GM12878 (cell line): ENCODE results near the gene AGRP.

Source experiments
- ESRRA ChIP-seq: IDR thresholded peaks from 2 replicates; pipeline ENCODE4 v1.6.1; 2012; ENCODE audit warnings: mild to moderate bottlenecking, low read length, improper control_type of control experiment
- HDAC6 ChIP-seq: fragments of 200-600 bp; sonication (generic); IDR thresholded peaks from one replicate; pipeline ENCODE4 v1.8.0; 2017; ENCODE audit warnings: antibody characterized with exemption; ENCODE audit not compliant: unreplicated experiment
- JUND ChIP-seq: IDR thresholded peaks from 2 replicates; pipeline ENCODE4 v1.6.1; 2012; ENCODE audit warnings: low read depth, mild to moderate bottlenecking, low read length, improper control_type of control experiment, moderate library complexity
- NFYB ChIP-seq: IDR thresholded peaks from 2 replicates; pipeline ENCODE4 v1.6.1; 2011; ENCODE audit warnings: low read depth, mild to moderate bottlenecking, low read length, improper control_type of control experiment, moderate library complexity; ENCODE audit not compliant: insufficient read depth
- POLR2AphosphoS5 ChIP-seq: IDR thresholded peaks from 2 replicates; pipeline ENCODE4 v1.6.1; 2011; ENCODE audit warnings: mild to moderate bottlenecking, low read length, inconsistent platforms
- POU2F2 ChIP-seq: IDR thresholded peaks from 3 replicates; pipeline ENCODE4 v1.6.1; 2011; ENCODE audit warnings: low read depth, mild to moderate bottlenecking, low read length, borderline replicate concordance
- SP1 ChIP-seq: IDR thresholded peaks from one replicate; pipeline ENCODE4 v1.6.1; 2011; ENCODE audit warnings: low read depth, low read length
- ZNF274 ChIP-seq: IDR thresholded peaks from one replicate; pipeline ENCODE4 v1.8.0; 2011; ENCODE audit not compliant: insufficient read length, insufficient read depth
- TF ChIP-seq, protein P1 (sequence below), 3 experiments: IDR thresholded peaks in 2 of 3; conservative IDR thresholded peaks in 1 of 3; 2 replicates each; pipeline ENCODE4 v1.5.1; 2011; ENCODE audit warnings: low read depth in 3 of 3, low read length in 3 of 3, mild to moderate bottlenecking in 3 of 3, control low read depth in 2 of 3, moderate library complexity in 2 of 3, inconsistent platforms in 1 of 3, mixed read lengths in 1 of 3; ENCODE audit not compliant: control insufficient read depth in 2 of 3, insufficient read depth in 1 of 3; ENCODE audit errors: extremely low read depth in 1 of 3
- TF ChIP-seq, protein P2 (sequence below): fragments of 450-650 bp; IDR thresholded peaks from 2 replicates; pipeline ENCODE4 v1.6.1; 2016; ENCODE audit warnings: mild to moderate bottlenecking
- TF ChIP-seq, protein P3 (sequence below): fragments of 450-650 bp; IDR thresholded peaks from 2 replicates; pipeline ENCODE4 v1.6.1; 2018; ENCODE audit warnings: borderline replicate concordance, mild to moderate bottlenecking; ENCODE audit not compliant: partially characterized antibody
- TF ChIP-seq, protein P4 (sequence below): fragments of 450-650 bp; IDR thresholded peaks from 2 replicates; pipeline ENCODE4 v1.6.1; 2017; ENCODE audit warnings: mild to moderate bottlenecking, moderate library complexity

DNA sequence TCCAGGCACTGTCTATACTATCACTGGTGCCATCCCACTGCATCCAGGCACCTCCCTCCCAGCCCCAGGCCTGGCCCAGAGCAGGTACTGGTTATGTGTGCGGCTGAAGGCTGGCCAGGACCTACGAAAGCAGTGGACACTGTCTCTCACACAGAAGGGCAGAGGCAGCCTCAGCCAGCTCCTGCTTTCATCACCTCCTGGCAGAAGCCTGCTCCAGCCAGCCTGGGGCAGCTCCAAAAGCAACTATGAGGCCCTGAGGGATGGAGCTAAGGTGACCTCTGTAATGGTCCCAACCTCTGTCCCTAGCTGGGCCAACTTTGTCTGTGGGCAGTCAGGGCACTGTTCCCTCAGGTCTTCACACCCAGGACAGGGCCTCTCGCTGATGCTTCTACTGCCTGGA is 33.6 kb downstream of the AGRP start:
- TF ChIP-seq, protein P1, sequence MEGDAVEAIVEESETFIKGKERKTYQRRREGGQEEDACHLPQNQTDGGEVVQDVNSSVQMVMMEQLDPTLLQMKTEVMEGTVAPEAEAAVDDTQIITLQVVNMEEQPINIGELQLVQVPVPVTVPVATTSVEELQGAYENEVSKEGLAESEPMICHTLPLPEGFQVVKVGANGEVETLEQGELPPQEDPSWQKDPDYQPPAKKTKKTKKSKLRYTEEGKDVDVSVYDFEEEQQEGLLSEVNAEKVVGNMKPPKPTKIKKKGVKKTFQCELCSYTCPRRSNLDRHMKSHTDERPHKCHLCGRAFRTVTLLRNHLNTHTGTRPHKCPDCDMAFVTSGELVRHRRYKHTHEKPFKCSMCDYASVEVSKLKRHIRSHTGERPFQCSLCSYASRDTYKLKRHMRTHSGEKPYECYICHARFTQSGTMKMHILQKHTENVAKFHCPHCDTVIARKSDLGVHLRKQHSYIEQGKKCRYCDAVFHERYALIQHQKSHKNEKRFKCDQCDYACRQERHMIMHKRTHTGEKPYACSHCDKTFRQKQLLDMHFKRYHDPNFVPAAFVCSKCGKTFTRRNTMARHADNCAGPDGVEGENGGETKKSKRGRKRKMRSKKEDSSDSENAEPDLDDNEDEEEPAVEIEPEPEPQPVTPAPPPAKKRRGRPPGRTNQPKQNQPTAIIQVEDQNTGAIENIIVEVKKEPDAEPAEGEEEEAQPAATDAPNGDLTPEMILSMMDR (IDR thresholded peaks at IDR 0.05 in 2 of 3, conservative IDR thresholded peaks at IDR 0.05 in 1 of 3; ENCODE audit: control insufficient read depth in 2 of 3, extremely low read depth in 1 of 3, insufficient read depth in 1 of 3, low read depth in 3 of 3, low read length in 3 of 3) = no peak
- no peak for TF ChIP-seq SP1
- no peak for TF ChIP-seq ZNF274
- TF ChIP-seq JUND = no peak
- TF ChIP-seq HDAC6 = no peak
- TF ChIP-seq ESRRA = no peak
- TF ChIP-seq, protein P2, sequence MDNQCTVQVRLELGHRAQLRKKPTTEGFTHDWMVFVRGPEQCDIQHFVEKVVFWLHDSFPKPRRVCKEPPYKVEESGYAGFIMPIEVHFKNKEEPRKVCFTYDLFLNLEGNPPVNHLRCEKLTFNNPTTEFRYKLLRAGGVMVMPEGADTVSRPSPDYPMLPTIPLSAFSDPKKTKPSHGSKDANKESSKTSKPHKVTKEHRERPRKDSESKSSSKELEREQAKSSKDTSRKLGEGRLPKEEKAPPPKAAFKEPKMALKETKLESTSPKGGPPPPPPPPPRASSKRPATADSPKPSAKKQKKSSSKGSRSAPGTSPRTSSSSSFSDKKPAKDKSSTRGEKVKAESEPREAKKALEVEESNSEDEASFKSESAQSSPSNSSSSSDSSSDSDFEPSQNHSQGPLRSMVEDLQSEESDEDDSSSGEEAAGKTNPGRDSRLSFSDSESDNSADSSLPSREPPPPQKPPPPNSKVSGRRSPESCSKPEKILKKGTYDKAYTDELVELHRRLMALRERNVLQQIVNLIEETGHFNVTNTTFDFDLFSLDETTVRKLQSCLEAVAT = no peak
- TF ChIP-seq, protein P3, sequence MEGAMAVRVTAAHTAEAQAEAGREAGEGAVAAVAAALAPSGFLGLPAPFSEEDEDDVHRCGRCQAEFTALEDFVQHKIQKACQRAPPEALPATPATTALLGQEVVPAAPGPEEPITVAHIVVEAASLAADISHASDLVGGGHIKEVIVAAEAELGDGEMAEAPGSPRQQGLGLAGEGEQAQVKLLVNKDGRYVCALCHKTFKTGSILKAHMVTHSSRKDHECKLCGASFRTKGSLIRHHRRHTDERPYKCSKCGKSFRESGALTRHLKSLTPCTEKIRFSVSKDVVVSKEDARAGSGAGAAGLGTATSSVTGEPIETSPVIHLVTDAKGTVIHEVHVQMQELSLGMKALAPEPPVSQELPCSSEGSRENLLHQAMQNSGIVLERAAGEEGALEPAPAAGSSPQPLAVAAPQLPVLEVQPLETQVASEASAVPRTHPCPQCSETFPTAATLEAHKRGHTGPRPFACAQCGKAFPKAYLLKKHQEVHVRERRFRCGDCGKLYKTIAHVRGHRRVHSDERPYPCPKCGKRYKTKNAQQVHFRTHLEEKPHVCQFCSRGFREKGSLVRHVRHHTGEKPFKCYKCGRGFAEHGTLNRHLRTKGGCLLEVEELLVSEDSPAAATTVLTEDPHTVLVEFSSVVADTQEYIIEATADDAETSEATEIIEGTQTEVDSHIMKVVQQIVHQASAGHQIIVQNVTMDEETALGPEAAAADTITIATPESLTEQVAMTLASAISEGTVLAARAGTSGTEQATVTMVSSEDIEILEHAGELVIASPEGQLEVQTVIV = no peak
- TF ChIP-seq POLR2AphosphoS5 = no peak
- no peak for TF ChIP-seq NFYB
- TF ChIP-seq POU2F2 = no peak
- TF ChIP-seq, protein P4, sequence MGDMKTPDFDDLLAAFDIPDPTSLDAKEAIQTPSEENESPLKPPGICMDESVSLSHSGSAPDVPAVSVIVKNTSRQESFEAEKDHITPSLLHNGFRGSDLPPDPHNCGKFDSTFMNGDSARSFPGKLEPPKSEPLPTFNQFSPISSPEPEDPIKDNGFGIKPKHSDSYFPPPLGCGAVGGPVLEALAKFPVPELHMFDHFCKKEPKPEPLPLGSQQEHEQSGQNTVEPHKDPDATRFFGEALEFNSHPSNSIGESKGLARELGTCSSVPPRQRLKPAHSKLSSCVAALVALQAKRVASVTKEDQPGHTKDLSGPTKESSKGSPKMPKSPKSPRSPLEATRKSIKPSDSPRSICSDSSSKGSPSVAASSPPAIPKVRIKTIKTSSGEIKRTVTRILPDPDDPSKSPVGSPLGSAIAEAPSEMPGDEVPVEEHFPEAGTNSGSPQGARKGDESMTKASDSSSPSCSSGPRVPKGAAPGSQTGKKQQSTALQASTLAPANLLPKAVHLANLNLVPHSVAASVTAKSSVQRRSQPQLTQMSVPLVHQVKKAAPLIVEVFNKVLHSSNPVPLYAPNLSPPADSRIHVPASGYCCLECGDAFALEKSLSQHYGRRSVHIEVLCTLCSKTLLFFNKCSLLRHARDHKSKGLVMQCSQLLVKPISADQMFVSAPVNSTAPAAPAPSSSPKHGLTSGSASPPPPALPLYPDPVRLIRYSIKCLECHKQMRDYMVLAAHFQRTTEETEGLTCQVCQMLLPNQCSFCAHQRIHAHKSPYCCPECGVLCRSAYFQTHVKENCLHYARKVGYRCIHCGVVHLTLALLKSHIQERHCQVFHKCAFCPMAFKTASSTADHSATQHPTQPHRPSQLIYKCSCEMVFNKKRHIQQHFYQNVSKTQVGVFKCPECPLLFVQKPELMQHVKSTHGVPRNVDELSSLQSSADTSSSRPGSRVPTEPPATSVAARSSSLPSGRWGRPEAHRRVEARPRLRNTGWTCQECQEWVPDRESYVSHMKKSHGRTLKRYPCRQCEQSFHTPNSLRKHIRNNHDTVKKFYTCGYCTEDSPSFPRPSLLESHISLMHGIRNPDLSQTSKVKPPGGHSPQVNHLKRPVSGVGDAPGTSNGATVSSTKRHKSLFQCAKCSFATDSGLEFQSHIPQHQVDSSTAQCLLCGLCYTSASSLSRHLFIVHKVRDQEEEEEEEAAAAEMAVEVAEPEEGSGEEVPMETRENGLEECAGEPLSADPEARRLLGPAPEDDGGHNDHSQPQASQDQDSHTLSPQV = no peak
